Lung (tissue), 12 donors: Measurements from ENCODE around the gene NUDT4. TPM values are rescaled to one million over a fixed set of nuclear protein-coding genes. Genes with fewer than 3 reads are reported as not detected.

Experiments used
- ATAC-seq: fragments of 200-7000 bp; cut with Tn5 transposase; one replicate; pipeline ENCODE4 v1.9.1; 2020; ENCODE audit warnings: moderate number of reproducible peaks; ENCODE audit not compliant: insufficient read depth, low FRiP score
- DNase-seq, 3 donors: peaks; one replicate each; pipeline ENCODE4 v3.0.0-alpha.2; 2013 to 2017
- H3K27ac ChIP-seq, 2 donors: one replicate each; pipeline ENCODE4 v1.5.1; 2013; ENCODE audit warnings: mild to moderate bottlenecking in 2 of 2, moderate library complexity in 2 of 2, control low read depth in 1 of 2, inconsistent platforms in 1 of 2, low read depth in 1 of 2, low read length in 1 of 2
- H3K27me3 ChIP-seq, 3 donors: one replicate each; pipeline ENCODE4 v1.5.1; 2013; ENCODE audit warnings: low read length in 2 of 3; ENCODE audit not compliant: control insufficient read depth in 3 of 3, insufficient read depth in 3 of 3
- H3K36me3 ChIP-seq, 4 donors: one replicate each; pipeline ENCODE4 v1.5.1; 2013; ENCODE audit warnings: low read length in 4 of 4, mild to moderate bottlenecking in 1 of 4, moderate library complexity in 1 of 4; ENCODE audit not compliant: control insufficient read depth in 4 of 4, insufficient read depth in 4 of 4
- H3K4me1 ChIP-seq, 5 donors: one replicate each; pipeline ENCODE4 v1.5.1; 2013; ENCODE audit warnings: low read length in 5 of 5, mild to moderate bottlenecking in 2 of 5, moderate library complexity in 1 of 5; ENCODE audit not compliant: control insufficient read depth in 5 of 5, insufficient read depth in 5 of 5
- H3K4me3 ChIP-seq: one replicate; pipeline ENCODE4 v1.5.1; 2013; ENCODE audit warnings: mild to moderate bottlenecking, control low read depth, moderate library complexity
- H3K9ac ChIP-seq, 2 donors: one replicate each; pipeline ENCODE4 v1.5.1; 2013; ENCODE audit warnings: low read length in 2 of 2, control low read depth in 1 of 2; ENCODE audit not compliant: insufficient read depth in 1 of 2
- H3K9me3 ChIP-seq, 4 donors: one replicate each; pipeline ENCODE4 v1.5.1; 2013; ENCODE audit warnings: low read length in 3 of 4, mild to moderate bottlenecking in 1 of 4, moderate library complexity in 1 of 4; ENCODE audit not compliant: control insufficient read depth in 4 of 4, insufficient read depth in 3 of 4
- CTCF ChIP-seq: IDR thresholded peaks from 2 replicates; pipeline ENCODE4 v1.5.1; 2012; ENCODE audit warnings: mild to moderate bottlenecking; ENCODE audit errors: control extremely low read depth, extremely low read depth
- WGBS, 2 donors: extraction: QIAGEN DNeasy Blood & Tissue Kit; methylation state at CpG; one replicate each; pipeline ENCODE4 v1.1.7; 2013; 5-methylcytosine and 5-hydroxymethylcytosine counted together
- polyA plus RNA-seq, 2 donors: library from polyadenylated mRNA; stranded (reverse); fragments of 200-250 nt; gene quantifications; one replicate each; pipeline ENCODE4 v1.2.1, GENCODE V29; 2013
- total RNA-seq, 2 donors: library from RNA; depleted of rRNA in 1 of 2; stranded (reverse); fragments of >200 nt in 1 of 2; gene quantifications; one replicate each; pipeline ENCODE4 v1.2.1, GENCODE V29; 2014 to 2021
- donor health status: control.
- donor health status: control.
- donor health status: Bipolar disorder and iron deficiency.
- donor health status: healthy.
- donor health status: DM: yes; HTN: yes; CAD: no.

Gene NUDT4
- total and polyA plus RNA-seq, 4 donors = 20.8 to 102 (median 39.3) TPM

GRCh38 chr12:93363841-93364297 is 13.9 kb upstream of the NUDT4 start:
- Histone ChIP-seq H3K36me3 (no peaks in the 10 kb centered on the region), H3K27ac (no peak overlapping the region), H3K9me3 (no peaks in the 10 kb centered on the region), H3K4me3 (no peak overlapping the region), H3K27me3 (no peaks in the 10 kb centered on the region), H3K9ac (no peak overlapping the region), H3K4me1 (peaks cover 0 to 17% (median 0%) of the 10 kb centered on the region in 5 donors)
- DNase-seq (no peak), ATAC-seq (no peak)
- TF ChIP-seq CTCF = no peak
- WGBS, 2 donors = 40 to 56% methylated on average over 3 of the region's 3 CpGs

GRCh38 chr12:93365616-93366405 is 11.9 kb upstream of the NUDT4 start:
- no peaks in the 10 kb centered on the region for H3K36me3 ChIP-seq
- no peak overlapping the region for H3K4me3 ChIP-seq
- DNase-seq = no peak
- peaks cover 0 to 14% (median 0%) of the 10 kb centered on the region in 5 donors for H3K4me1 ChIP-seq
- H3K9me3 ChIP-seq = no peaks in the 10 kb centered on the region
- no peak overlapping the region for H3K9ac ChIP-seq
- no peak for ATAC-seq
- TF ChIP-seq CTCF = no peak
- H3K27ac ChIP-seq = no peak overlapping the region
- WGBS, 2 donors = 73 to 77% methylated on average over 7 of the region's 7 CpGs
- H3K27me3 ChIP-seq = no peaks in the 10 kb centered on the region

- DNase-seq = no peak
- Histone ChIP-seq H3K4me1 (peaks cover 0 to 14% (median 0%) of the 10 kb centered on the region in 5 donors), H3K9ac (no peak overlapping the region), H3K27ac (no peak overlapping the region), H3K4me3 (no peak overlapping the region), H3K9me3 (no peaks in the 10 kb centered on the region), H3K27me3 (no peaks in the 10 kb centered on the region), H3K36me3 (no peaks in the 10 kb centered on the region)
- WGBS, 2 donors = 93% methylated on average over 4 of the region's 4 CpGs
- TF ChIP-seq CTCF = no peak
- ATAC-seq = no peak
Measured at GRCh38 chr12:93366422-93366821, 11.3 kb upstream of the NUDT4 start.
